ENCODE results near the gene HCFC2. TPM values are rescaled to one million over a fixed set of nuclear protein-coding genes. Genes with fewer than 3 reads are reported as not detected.

HCFC2 gene
- total RNA-seq, 1 experiment from 2014 or later = 17.3 TPM

GRCh38 chr12:104154286-104154685 lies 90.0 kb downstream of the HCFC2 start:
- no peak for DNase-seq (ENCODE audit: low read depth)

DNA sequence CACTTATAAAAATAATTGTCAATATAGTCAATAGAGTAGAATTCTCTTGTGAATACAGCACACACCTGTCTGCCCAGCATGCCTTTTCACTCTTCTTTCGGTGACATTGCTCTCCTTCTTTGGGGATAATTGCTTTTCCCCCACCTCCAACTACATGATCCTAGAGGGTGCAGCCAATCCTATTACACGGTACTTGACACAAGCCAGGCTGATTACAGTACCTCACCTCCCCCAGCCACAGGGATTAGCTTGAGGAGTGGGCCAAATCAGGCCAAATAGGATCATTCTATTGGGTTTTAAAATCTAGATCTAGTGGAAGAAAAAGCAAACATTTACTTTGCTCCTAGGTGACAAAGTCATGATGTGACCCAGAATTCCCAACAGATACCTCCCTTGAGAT lies 90.5 kb downstream of the HCFC2 start:
- no peak for DNase-seq (ENCODE audit: low read depth)

Other genes with a start within 250 kb of the HCFC2 start
- 2.5 and 4.1 TPM in 2 replicates for gene NT5DC3, start 223.3 kb upstream of the HCFC2 start, total RNA-seq (2014; rRNA removed; shearing (Covaris generic))
- 597 and 713 TPM in 2 replicates for gene HSP90B1, start 134.1 kb upstream of the HCFC2 start, total RNA-seq (2014; rRNA removed; shearing (Covaris generic))
- gene TDG, start 98.7 kb upstream of the HCFC2 start, total RNA-seq (2014; rRNA removed; shearing (Covaris generic)) = 20.2 and 21.9 TPM in 2 replicates
- 10.4 and 14.8 TPM in 2 replicates for gene GLT8D2, start 14.3 kb upstream of the HCFC2 start, total RNA-seq (2014; rRNA removed; shearing (Covaris generic))
- gene NFYB, start 73.7 kb downstream of the HCFC2 start, total RNA-seq (2014; rRNA removed; shearing (Covaris generic)) = 15.5 and 21.6 TPM in 2 replicates
- 208 and 209 TPM in 2 replicates for gene TXNRD1, start 151.2 kb downstream of the HCFC2 start, total RNA-seq (2014; rRNA removed; shearing (Covaris generic))
- gene EID3, start 239.2 kb downstream of the HCFC2 start, total RNA-seq (2014; rRNA removed; shearing (Covaris generic)) = 0.68 and 0.72 TPM in 2 replicates

Data from RPMI7951 (cell line).